ENCODE data around the gene ZC3H12A.

Gene ZC3H12A

GRCh38 chr1:37479255-37480124, 5.1 kb downstream of the ZC3H12A start:
- DNase-seq = no peak

- DNase-seq = no peak
These were observed 5.7 kb downstream of the ZC3H12A start for GRCh38 chr1:37480125-37480466.

GRCh38 chr1:37480581-37481288, 6.4 kb downstream of the ZC3H12A start:
- no peak for DNase-seq

GRCh38 chr1:37481289-37482003, 7.1 kb downstream of the ZC3H12A start:
- no peak for DNase-seq

GRCh38 chr1:37482004-37482785, 7.8 kb downstream of the ZC3H12A start:
- DNase-seq = no peak

GRCh38 chr1:37482796-37483744, 8.7 kb downstream of the ZC3H12A start:
- DNase-seq = no peak

- no peak for DNase-seq
These were observed 9.4 kb downstream of the ZC3H12A start for GRCh38 chr1:37483785-37484184.

- no peak for DNase-seq
These were observed 10.1 kb downstream of the ZC3H12A start for GRCh38 chr1:37484325-37485051.

- no peak for DNase-seq
These were observed 11.7 kb downstream of the ZC3H12A start for GRCh38 chr1:37485902-37486679.

GRCh38 chr1:37486680-37487618, 12.6 kb downstream of the ZC3H12A start:
- no peak for DNase-seq

GRCh38 chr1:37487619-37487984, 13.2 kb downstream of the ZC3H12A start:
- DNase-seq = no peak

GRCh38 chr1:37493336-37494098, 19.1 kb downstream of the ZC3H12A start:
- no peak for DNase-seq

- no peak for DNase-seq
These were observed 21.5 kb downstream of the ZC3H12A start for GRCh38 chr1:37495875-37496274.

GRCh38 chr1:37497832-37498231, 23.5 kb downstream of the ZC3H12A start:
- no peak for DNase-seq

- no peak for DNase-seq
These were observed 24.7 kb downstream of the ZC3H12A start for GRCh38 chr1:37498872-37499617.

- DNase-seq = no peak
These were observed 27.3 kb downstream of the ZC3H12A start for GRCh38 chr1:37501661-37502060.

- no peak for DNase-seq
These were observed 27.7 kb downstream of the ZC3H12A start for GRCh38 chr1:37502104-37502503.
